ENCODE measurements around the gene TMEM131.

- TF ChIP-seq, protein P1, sequence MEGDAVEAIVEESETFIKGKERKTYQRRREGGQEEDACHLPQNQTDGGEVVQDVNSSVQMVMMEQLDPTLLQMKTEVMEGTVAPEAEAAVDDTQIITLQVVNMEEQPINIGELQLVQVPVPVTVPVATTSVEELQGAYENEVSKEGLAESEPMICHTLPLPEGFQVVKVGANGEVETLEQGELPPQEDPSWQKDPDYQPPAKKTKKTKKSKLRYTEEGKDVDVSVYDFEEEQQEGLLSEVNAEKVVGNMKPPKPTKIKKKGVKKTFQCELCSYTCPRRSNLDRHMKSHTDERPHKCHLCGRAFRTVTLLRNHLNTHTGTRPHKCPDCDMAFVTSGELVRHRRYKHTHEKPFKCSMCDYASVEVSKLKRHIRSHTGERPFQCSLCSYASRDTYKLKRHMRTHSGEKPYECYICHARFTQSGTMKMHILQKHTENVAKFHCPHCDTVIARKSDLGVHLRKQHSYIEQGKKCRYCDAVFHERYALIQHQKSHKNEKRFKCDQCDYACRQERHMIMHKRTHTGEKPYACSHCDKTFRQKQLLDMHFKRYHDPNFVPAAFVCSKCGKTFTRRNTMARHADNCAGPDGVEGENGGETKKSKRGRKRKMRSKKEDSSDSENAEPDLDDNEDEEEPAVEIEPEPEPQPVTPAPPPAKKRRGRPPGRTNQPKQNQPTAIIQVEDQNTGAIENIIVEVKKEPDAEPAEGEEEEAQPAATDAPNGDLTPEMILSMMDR (IDR thresholded peaks at IDR 0.05): no peak
- no peak for TF ChIP-seq POLR2A (IDR thresholded peaks at IDR 0.05)
Measured at GRCh38 chr2:97723156-97724072, 272.3 kb downstream of the TMEM131 start.
